Gastrocnemius medialis (tissue), 4 donors: Measurements from ENCODE around the gene NANOS2.

ENCODE experiments used
- CTCF ChIP-seq, 5 experiments: fragments of 450-650 bp in 3 of 5; fragments of 200-600 bp in 2 of 5; sonication (generic) in 2 of 5; IDR thresholded peaks in 4 of 5; conservative IDR thresholded peaks in 1 of 5; 1 replicate in 4 of 5; 2 replicates in 1 of 5; pipeline ENCODE4 v1.5.1; 2016 to 2019; ENCODE audit warnings: antibody characterized with exemption in 5 of 5, mild to moderate bottlenecking in 3 of 5, moderate library complexity in 3 of 5
- POLR2A ChIP-seq, 2 donors: fragments of 450-650 bp; IDR thresholded peaks; one replicate each; pipeline ENCODE4 v1.6.1; 2017; ENCODE audit warnings: antibody characterized with exemption in 2 of 2, mild to moderate bottlenecking in 2 of 2, moderate library complexity in 2 of 2

- TF ChIP-seq POLR2A (IDR thresholded peaks at IDR 0.05) (no peak), CTCF (IDR thresholded peaks at IDR 0.05 in 4 of 5, conservative IDR thresholded peaks at IDR 0.05 in 1 of 5) (no peak)
These were observed 13.1 kb downstream of the NANOS2 start for GRCh38 chr19:45901432-45901911.
